KMS-11 (cell line): ENCODE measurements around the gene ZP1.

Experiments used
- H2AFZ ChIP-seq: fragments of 200-600 bp; sonication (generic); 2 replicates; pipeline ENCODE4 v1.6.1; 2016; ENCODE audit warnings: antibody characterized with exemption, mixed run types, low read depth
- H3K27ac ChIP-seq: fragments of 200-600 bp; sonication (generic); 2 replicates; pipeline ENCODE4 v1.6.1; 2016; ENCODE audit warnings: mild to moderate bottlenecking, mixed run types
- H3K27me3 ChIP-seq: fragments of 200-600 bp; sonication (generic); 2 replicates; pipeline ENCODE4 v1.6.1; 2017; ENCODE audit warnings: mild to moderate bottlenecking, low read depth, mixed run types, moderate library complexity; ENCODE audit not compliant: insufficient read depth
- H3K36me3 ChIP-seq: fragments of 200-600 bp; sonication (generic); 2 replicates; pipeline ENCODE4 v1.6.1; 2017; ENCODE audit warnings: mild to moderate bottlenecking, mixed run types; ENCODE audit not compliant: insufficient read depth
- H3K4me1 ChIP-seq: fragments of 200-600 bp; sonication (generic); 2 replicates; pipeline ENCODE4 v1.6.1; 2016; ENCODE audit warnings: mild to moderate bottlenecking, low read depth, mixed run types; ENCODE audit not compliant: poor library complexity, severe bottlenecking
- H3K4me2 ChIP-seq: fragments of 200-600 bp; sonication (generic); 2 replicates; pipeline ENCODE4 v1.7.0; 2016; ENCODE audit warnings: mild to moderate bottlenecking, mixed run types
- H3K4me3 ChIP-seq: fragments of 200-600 bp; sonication (generic); IDR thresholded peaks from 2 replicates; pipeline ENCODE4 v1.6.1; 2017; ENCODE audit warnings: low read depth, low read length, mixed read lengths; ENCODE audit not compliant: insufficient read depth
- H3K79me2 ChIP-seq: fragments of 200-600 bp; sonication (generic); 2 replicates; pipeline ENCODE4 v1.6.1; 2016; ENCODE audit warnings: low read depth, mixed run types; ENCODE audit not compliant: insufficient read depth
- H3K9ac ChIP-seq: fragments of 200-600 bp; sonication (generic); 2 replicates; pipeline ENCODE4 v1.6.1; 2016; ENCODE audit warnings: mild to moderate bottlenecking, mixed run types
- H4K20me1 ChIP-seq: fragments of 200-600 bp; sonication (generic); 2 replicates; pipeline ENCODE4 v1.6.1; 2016; ENCODE audit warnings: mild to moderate bottlenecking, mixed run types; ENCODE audit not compliant: insufficient read depth
- TF ChIP-seq, protein P1 (sequence below): fragments of 200-600 bp; sonication (generic); conservative IDR thresholded peaks from 2 replicates; pipeline ENCODE4 v1.6.1; 2017; ENCODE audit warnings: low read depth, mild to moderate bottlenecking, antibody characterized with exemption, low read length, moderate library complexity, mixed read lengths

ZP1 gene

DNA sequence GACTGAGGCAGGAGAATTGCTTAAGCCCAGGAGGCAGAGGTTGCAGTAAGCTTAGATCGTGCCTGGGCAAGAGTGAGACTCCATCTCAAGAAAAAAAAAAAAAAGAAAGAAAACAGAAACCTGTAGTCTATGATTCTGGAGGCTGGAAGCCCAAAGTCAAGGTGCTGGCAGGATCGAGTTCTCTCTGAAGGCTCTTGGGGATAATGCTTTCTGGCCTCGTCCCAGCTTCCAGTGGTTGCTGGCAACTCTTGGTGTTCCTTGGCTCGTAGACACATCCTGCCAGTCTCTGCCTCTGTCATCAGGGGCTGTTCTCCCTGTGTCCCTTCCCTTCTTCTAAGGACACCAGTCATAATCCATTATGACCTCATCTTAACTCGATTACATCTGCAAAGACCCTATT is 42.2 kb upstream of the ZP1 start:
- TF ChIP-seq, protein P1, sequence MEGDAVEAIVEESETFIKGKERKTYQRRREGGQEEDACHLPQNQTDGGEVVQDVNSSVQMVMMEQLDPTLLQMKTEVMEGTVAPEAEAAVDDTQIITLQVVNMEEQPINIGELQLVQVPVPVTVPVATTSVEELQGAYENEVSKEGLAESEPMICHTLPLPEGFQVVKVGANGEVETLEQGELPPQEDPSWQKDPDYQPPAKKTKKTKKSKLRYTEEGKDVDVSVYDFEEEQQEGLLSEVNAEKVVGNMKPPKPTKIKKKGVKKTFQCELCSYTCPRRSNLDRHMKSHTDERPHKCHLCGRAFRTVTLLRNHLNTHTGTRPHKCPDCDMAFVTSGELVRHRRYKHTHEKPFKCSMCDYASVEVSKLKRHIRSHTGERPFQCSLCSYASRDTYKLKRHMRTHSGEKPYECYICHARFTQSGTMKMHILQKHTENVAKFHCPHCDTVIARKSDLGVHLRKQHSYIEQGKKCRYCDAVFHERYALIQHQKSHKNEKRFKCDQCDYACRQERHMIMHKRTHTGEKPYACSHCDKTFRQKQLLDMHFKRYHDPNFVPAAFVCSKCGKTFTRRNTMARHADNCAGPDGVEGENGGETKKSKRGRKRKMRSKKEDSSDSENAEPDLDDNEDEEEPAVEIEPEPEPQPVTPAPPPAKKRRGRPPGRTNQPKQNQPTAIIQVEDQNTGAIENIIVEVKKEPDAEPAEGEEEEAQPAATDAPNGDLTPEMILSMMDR = no peak
- H3K27me3 ChIP-seq = no peaks in the 10 kb centered on the region
- no peaks in the 10 kb centered on the region for H3K4me1 ChIP-seq
- H3K36me3 ChIP-seq = no peaks in the 10 kb centered on the region
- no peak overlapping the region for H3K9ac ChIP-seq
- H4K20me1 ChIP-seq = no peaks in the 10 kb centered on the region
- no peak overlapping the region for H3K4me2 ChIP-seq
- H2AFZ ChIP-seq = no peak overlapping the region
- H3K4me3 ChIP-seq = no peak overlapping the region
- H3K27ac ChIP-seq = no peak overlapping the region
- H3K79me2 ChIP-seq = no peaks in the 10 kb centered on the region

DNA sequence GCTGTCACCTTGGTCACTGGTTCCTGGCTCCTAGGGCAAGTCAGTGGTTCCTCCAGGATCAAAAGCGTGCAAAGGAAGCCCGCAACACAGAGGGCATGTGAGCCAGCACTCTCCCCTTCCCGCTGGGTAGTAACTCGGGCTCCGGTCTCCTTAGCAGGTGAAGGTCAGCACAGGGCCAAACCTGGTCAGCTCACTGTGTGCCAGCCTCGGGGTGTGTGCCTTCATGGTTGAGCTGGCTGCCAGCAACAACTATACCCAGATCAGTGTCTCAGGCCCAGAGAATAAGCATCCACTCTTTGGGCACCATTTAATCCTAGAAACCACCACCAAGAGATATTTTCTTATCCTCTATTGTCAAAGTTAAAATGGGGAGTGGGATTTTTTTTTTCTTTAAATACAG is 41.6 kb upstream of the ZP1 start:
- Histone ChIP-seq H3K4me1 (no peaks in the 10 kb centered on the region), H3K79me2 (no peaks in the 10 kb centered on the region), H2AFZ (no peak overlapping the region), H3K4me2 (no peak overlapping the region), H3K9ac (no peak overlapping the region), H3K27ac (no peak overlapping the region), H3K4me3 (no peak overlapping the region), H3K36me3 (no peaks in the 10 kb centered on the region), H4K20me1 (no peaks in the 10 kb centered on the region), H3K27me3 (no peaks in the 10 kb centered on the region)
- TF ChIP-seq, protein P1 = no peak

DNA sequence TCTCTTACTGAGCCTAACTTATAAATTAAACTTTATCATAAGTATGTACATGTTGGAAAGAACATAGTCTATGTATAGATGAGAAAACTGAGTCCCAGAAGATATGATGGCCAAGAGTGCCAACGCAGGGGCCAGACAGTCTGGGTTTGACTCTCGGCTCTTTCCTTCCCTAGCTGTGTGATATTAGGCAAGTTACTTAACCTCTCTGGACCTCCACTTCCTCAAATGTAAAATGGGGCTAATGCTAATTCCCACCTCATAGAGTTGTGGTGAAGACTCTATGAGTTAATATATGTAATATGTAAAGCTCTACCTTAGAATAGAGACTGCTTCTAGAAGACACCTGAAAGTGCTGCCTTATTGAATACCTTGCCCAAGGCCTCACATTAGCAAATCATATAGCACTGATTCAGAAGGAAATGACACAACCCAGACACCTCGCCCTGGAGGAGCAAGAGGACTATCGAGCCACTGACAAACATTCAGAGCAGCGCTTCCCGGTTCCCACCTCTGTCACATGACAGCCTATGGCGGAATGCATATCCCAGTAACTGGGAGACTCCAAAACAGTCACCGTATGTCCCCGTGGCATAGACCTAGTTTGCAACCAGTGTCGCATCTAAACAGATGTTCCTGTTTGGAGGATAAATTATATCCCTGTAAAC is 36.7 kb upstream of the ZP1 start:
- Histone ChIP-seq H3K4me2 (no peak overlapping the region), H2AFZ (no peak overlapping the region), H4K20me1 (no peaks in the 10 kb centered on the region), H3K79me2 (no peaks in the 10 kb centered on the region), H3K36me3 (no peaks in the 10 kb centered on the region), H3K4me1 (peaks cover 22% of the 10 kb centered on the region), H3K27me3 (no peaks in the 10 kb centered on the region), H3K9ac (no peak overlapping the region), H3K27ac (no peak overlapping the region), H3K4me3 (no peak overlapping the region)
- TF ChIP-seq, protein P1 = no peak

DNA sequence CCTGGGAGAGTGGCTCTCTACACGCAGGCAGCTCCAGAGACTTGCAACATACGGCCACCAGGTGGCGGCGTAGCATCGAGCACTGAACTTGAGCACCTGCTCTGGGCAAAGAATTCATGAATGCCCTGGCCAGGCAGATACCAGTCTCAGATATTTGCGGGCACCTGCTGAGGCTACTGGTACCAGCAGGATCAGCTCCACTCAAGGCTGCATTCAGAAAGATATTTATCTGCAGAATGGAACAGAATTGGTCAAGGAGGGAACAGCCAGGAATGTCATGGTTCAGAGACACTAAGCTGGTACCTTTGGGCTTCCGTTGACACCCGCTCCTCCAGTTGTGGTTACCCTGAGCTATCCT is 36.2 kb upstream of the ZP1 start:
- H3K4me1 ChIP-seq = peaks cover 27% of the 10 kb centered on the region
- no peak overlapping the region for H3K4me3 ChIP-seq
- H3K27me3 ChIP-seq = no peaks in the 10 kb centered on the region
- H3K79me2 ChIP-seq = no peaks in the 10 kb centered on the region
- no peak overlapping the region for H3K27ac ChIP-seq
- TF ChIP-seq, protein P1 = peak; percentile 97
- H3K9ac ChIP-seq = no peak overlapping the region
- H2AFZ ChIP-seq = no peak overlapping the region
- H3K4me2 ChIP-seq = no peak overlapping the region
- H4K20me1 ChIP-seq = no peaks in the 10 kb centered on the region
- no peaks in the 10 kb centered on the region for H3K36me3 ChIP-seq
